ENCODE results near the gene SFMBT2.
A peak's percentile ranks its signal among the peaks of the same experiment; 100 is the strongest.

Gene SFMBT2

GRCh38 chr10:7267142-7267541 lies 143.7 kb downstream of the SFMBT2 start:
- no peak for DNase-seq (ENCODE audit: low spot score in 2 of 2)
- Mint-ChIP-seq H3K36me3 (ENCODE audit: insufficient read depth) (peaks cover 10% of the 10 kb centered on the region), H3K27ac (ENCODE audit: low read depth) (peak overlapping the region; percentile 82), H3K27me3 (no peaks in the 10 kb centered on the region), H3K4me1 (peaks cover 38% of the 10 kb centered on the region), H3K9me3 (no peaks in the 10 kb centered on the region), H3K4me3 (no peak overlapping the region)
- no peak for ATAC-seq (replicated peaks; ENCODE audit: extremely low read depth, poor library complexity, severe bottlenecking)

GRCh38 chr10:7265396-7266123 lies 145.3 kb downstream of the SFMBT2 start:
- peaks cover 28% of the 10 kb centered on the region for H3K4me1 Mint-ChIP-seq
- H3K4me3 Mint-ChIP-seq: no peak overlapping the region
- H3K9me3 Mint-ChIP-seq: no peaks in the 10 kb centered on the region
- H3K27ac Mint-ChIP-seq (ENCODE audit: low read depth): no peak overlapping the region
- DNase-seq (ENCODE audit: low spot score in 2 of 2) (no peak), ATAC-seq (replicated peaks; ENCODE audit: extremely low read depth, poor library complexity, severe bottlenecking) (no peak)
- H3K27me3 Mint-ChIP-seq: no peaks in the 10 kb centered on the region
- H3K36me3 Mint-ChIP-seq (ENCODE audit: insufficient read depth): peaks cover 14% of the 10 kb centered on the region

GRCh38 chr10:7264313-7264756 lies 146.5 kb downstream of the SFMBT2 start:
- Mint-ChIP-seq H3K27me3 (no peaks in the 10 kb centered on the region), H3K36me3 (ENCODE audit: insufficient read depth) (peaks cover 13% of the 10 kb centered on the region), H3K9me3 (no peaks in the 10 kb centered on the region), H3K4me3 (no peak overlapping the region), H3K27ac (ENCODE audit: low read depth) (peak overlapping the region; percentile 22), H3K4me1 (peaks cover 28% of the 10 kb centered on the region)
- no peak for ATAC-seq (replicated peaks; ENCODE audit: extremely low read depth, poor library complexity, severe bottlenecking)
- no peak for DNase-seq (ENCODE audit: low spot score in 2 of 2)

- Mint-ChIP-seq H3K36me3 (ENCODE audit: insufficient read depth) (peaks cover 13% of the 10 kb centered on the region), H3K27ac (ENCODE audit: low read depth) (no peak overlapping the region), H3K27me3 (no peaks in the 10 kb centered on the region), H3K4me1 (peaks cover 31% of the 10 kb centered on the region), H3K4me3 (no peak overlapping the region), H3K9me3 (no peaks in the 10 kb centered on the region)
- ATAC-seq (replicated peaks; ENCODE audit: extremely low read depth, poor library complexity, severe bottlenecking) (no peak), DNase-seq (ENCODE audit: low spot score in 2 of 2) (no peak)
These were observed 147.2 kb downstream of the SFMBT2 start for GRCh38 chr10:7263616-7264015.

- Mint-ChIP-seq H3K27me3 (no peaks in the 10 kb centered on the region), H3K4me3 (no peak overlapping the region), H3K4me1 (peaks cover 32% of the 10 kb centered on the region), H3K9me3 (no peaks in the 10 kb centered on the region), H3K27ac (ENCODE audit: low read depth) (no peak overlapping the region), H3K36me3 (ENCODE audit: insufficient read depth) (peaks cover 13% of the 10 kb centered on the region)
- ATAC-seq (replicated peaks; ENCODE audit: extremely low read depth, poor library complexity, severe bottlenecking) (no peak), DNase-seq (ENCODE audit: low spot score in 2 of 2) (no peak)
These were observed 149.5 kb downstream of the SFMBT2 start for GRCh38 chr10:7261351-7261750.

- H3K36me3 Mint-ChIP-seq (ENCODE audit: insufficient read depth): peaks cover 13% of the 10 kb centered on the region
- DNase-seq (ENCODE audit: low spot score in 2 of 2): no peak
- no peaks in the 10 kb centered on the region for H3K9me3 Mint-ChIP-seq
- H3K4me3 Mint-ChIP-seq: no peak overlapping the region
- H3K27me3 Mint-ChIP-seq: no peaks in the 10 kb centered on the region
- ATAC-seq (replicated peaks; ENCODE audit: extremely low read depth, poor library complexity, severe bottlenecking): no peak
- H3K4me1 Mint-ChIP-seq: peaks cover 34% of the 10 kb centered on the region
- H3K27ac Mint-ChIP-seq (ENCODE audit: low read depth): peak overlapping the region; percentile 67
These were observed 149.9 kb downstream of the SFMBT2 start for GRCh38 chr10:7260912-7261311.

GRCh38 chr10:7260412-7260900 lies 150.4 kb downstream of the SFMBT2 start:
- Mint-ChIP-seq H3K4me1 (peaks cover 38% of the 10 kb centered on the region), H3K36me3 (ENCODE audit: insufficient read depth) (peaks cover 13% of the 10 kb centered on the region), H3K27me3 (no peaks in the 10 kb centered on the region), H3K4me3 (peak overlapping the region; percentile 10), H3K9me3 (no peaks in the 10 kb centered on the region), H3K27ac (ENCODE audit: low read depth) (peak overlapping the region; percentile 67)
- DNase-seq (ENCODE audit: low spot score in 2 of 2) (no peak), ATAC-seq (replicated peaks; ENCODE audit: extremely low read depth, poor library complexity, severe bottlenecking) (peak; percentile 25)

- ATAC-seq (replicated peaks; ENCODE audit: extremely low read depth, poor library complexity, severe bottlenecking) (peak; percentile 99), DNase-seq (ENCODE audit: low spot score in 2 of 2) (peak; percentile 41 to 71)
- Mint-ChIP-seq H3K36me3 (ENCODE audit: insufficient read depth) (peaks cover 16% of the 10 kb centered on the region), H3K4me1 (peaks cover 41% of the 10 kb centered on the region), H3K9me3 (no peaks in the 10 kb centered on the region), H3K4me3 (peak overlapping the region; percentile 48), H3K27me3 (no peaks in the 10 kb centered on the region), H3K27ac (ENCODE audit: low read depth) (peak overlapping the region; percentile 67)
These were observed 151.8 kb downstream of the SFMBT2 start for GRCh38 chr10:7258948-7259523.

- Mint-ChIP-seq H3K9me3 (no peaks in the 10 kb centered on the region), H3K4me3 (no peak overlapping the region)
- no peak for ATAC-seq (replicated peaks; ENCODE audit: extremely low read depth, poor library complexity, severe bottlenecking)
These were observed 155.3 kb downstream of the SFMBT2 start for GRCh38 chr10:7255517-7255916.

GRCh38 chr10:7251696-7252465 lies 159.0 kb downstream of the SFMBT2 start:
- Mint-ChIP-seq H3K4me1 (peaks cover 25% of the 10 kb centered on the region), H3K4me3 (no peak overlapping the region), H3K9me3 (no peaks in the 10 kb centered on the region), H3K36me3 (ENCODE audit: insufficient read depth) (peaks cover 26% of the 10 kb centered on the region), H3K27ac (ENCODE audit: low read depth) (peak overlapping the region; percentile 64), H3K27me3 (no peaks in the 10 kb centered on the region)
- no peak for ATAC-seq (replicated peaks; ENCODE audit: extremely low read depth, poor library complexity, severe bottlenecking)
- DNase-seq (ENCODE audit: low spot score in 2 of 2): no peak

More at GRCh38 chr10:7255517-7255916, 155.3 kb downstream of the SFMBT2 start:
- Mint-ChIP-seq H3K4me1 (peaks cover 51% of the 10 kb centered on the region), H3K27me3 (no peaks in the 10 kb centered on the region), H3K27ac (ENCODE audit: low read depth) (no peak overlapping the region), H3K36me3 (ENCODE audit: insufficient read depth) (peaks cover 19% of the 10 kb centered on the region)
- no peak for DNase-seq (ENCODE audit: low spot score in 2 of 2)

GRCh38 chr10:7250236-7250635 lies 160.6 kb downstream of the SFMBT2 start:
- no peak for ATAC-seq (replicated peaks; ENCODE audit: extremely low read depth, poor library complexity, severe bottlenecking)
- H3K4me3 Mint-ChIP-seq: no peak overlapping the region
- peaks cover 16% of the 10 kb centered on the region for H3K4me1 Mint-ChIP-seq
- DNase-seq (ENCODE audit: low spot score in 2 of 2): no peak
- no peak overlapping the region for H3K27ac Mint-ChIP-seq (ENCODE audit: low read depth)
- H3K9me3 Mint-ChIP-seq: no peaks in the 10 kb centered on the region
- peaks cover 31% of the 10 kb centered on the region for H3K36me3 Mint-ChIP-seq (ENCODE audit: insufficient read depth)
- no peaks in the 10 kb centered on the region for H3K27me3 Mint-ChIP-seq

- no peak for DNase-seq (ENCODE audit: low spot score in 2 of 2)
- peaks cover 32% of the 10 kb centered on the region for H3K4me1 Mint-ChIP-seq
- H3K36me3 Mint-ChIP-seq (ENCODE audit: insufficient read depth): peaks cover 32% of the 10 kb centered on the region
These were observed 162.2 kb downstream of the SFMBT2 start for GRCh38 chr10:7248585-7249164.

More at GRCh38 chr10:7248585-7249164, 162.2 kb downstream of the SFMBT2 start:
- Mint-ChIP-seq H3K27me3 (no peaks in the 10 kb centered on the region), H3K4me3 (no peak overlapping the region), H3K9me3 (no peaks in the 10 kb centered on the region), H3K27ac (ENCODE audit: low read depth) (no peak overlapping the region)
- ATAC-seq (replicated peaks; ENCODE audit: extremely low read depth, poor library complexity, severe bottlenecking): no peak

All from central memory CD8-positive, alpha-beta T cell (primary cell).